K562 (cell line): ENCODE data around the gene MAP1LC3B. TPM values are rescaled to one million over a fixed set of nuclear protein-coding genes. Genes with fewer than 3 reads are reported as not detected.

Source experiments
- ATF2 ChIP-seq: sonication (generic); formaldehyde crosslinking; IDR thresholded peaks from 2 replicates; pipeline ENCODE4 v1.8.1; 2022; ENCODE audit warnings: missing genetic modification reagents
- FOXJ3 ChIP-seq: sonication (generic); formaldehyde crosslinking; IDR thresholded peaks from 2 replicates; pipeline ENCODE4 v1.4.0; 2020; ENCODE audit warnings: mild to moderate bottlenecking, missing genetic modification reagents
- HES1 ChIP-seq: fragments of 450-650 bp; IDR thresholded peaks from 2 replicates; pipeline ENCODE4 v1.6.1; 2016; ENCODE audit warnings: low read depth, mild to moderate bottlenecking, moderate library complexity
- HNRNPH1 ChIP-seq: fragments of 200-400 bp; formaldehyde crosslinking; optimal IDR thresholded peaks from 2 replicates; pipeline ENCODE3; 2017; ENCODE audit warnings: low read depth, mild to moderate bottlenecking, low read length, moderate library complexity
- KLF13 ChIP-seq: fragments of 450-650 bp; IDR thresholded peaks from 2 replicates; pipeline ENCODE4 v1.6.1; 2016; ENCODE audit warnings: missing genetic modification characterization, low read depth, mild to moderate bottlenecking, missing compliant biosample characterization, moderate library complexity, borderline replicate concordance
- NFYB ChIP-seq: IDR thresholded peaks from 2 replicates; pipeline ENCODE4 v1.6.1; 2011; ENCODE audit warnings: mild to moderate bottlenecking, moderate library complexity; ENCODE audit not compliant: insufficient read length; ENCODE audit errors: extremely low read depth
- PRPF4 ChIP-seq: fragments of 200-400 bp; formaldehyde crosslinking; IDR thresholded peaks from one replicate; pipeline ENCODE4 v1.6.1; 2017; ENCODE audit warnings: low read length, low read depth, mild to moderate bottlenecking; ENCODE audit not compliant: insufficient read depth, poor library complexity, severe bottlenecking
- SMARCA4 ChIP-seq: fragments of 450-650 bp; IDR thresholded peaks from 2 replicates; pipeline ENCODE4 v1.6.1; 2016
- THAP12 ChIP-seq: fragments of 250-450 bp; sonication (Bioruptor Pico); IDR thresholded peaks from 2 replicates; pipeline ENCODE4 v1.9.0; 2021; ENCODE audit warnings: mild to moderate bottlenecking, inconsistent platforms
- THRA ChIP-seq: fragments of 450-650 bp; IDR thresholded peaks from 2 replicates; pipeline ENCODE4 v1.6.1; 2017; ENCODE audit warnings: mild to moderate bottlenecking, moderate library complexity
- XRCC3 ChIP-seq: fragments of 450-650 bp; IDR thresholded peaks from 2 replicates; pipeline ENCODE4 v1.6.1; 2017; ENCODE audit warnings: mild to moderate bottlenecking, moderate library complexity
- ZBTB11 ChIP-seq, 3 experiments: fragments of 200-800 bp in 1 of 3; fragments of 250-450 bp in 1 of 3; fragments of 450-650 bp in 1 of 3; sonication (Bioruptor Pico) in 1 of 3; sonication (Bioruptor generic) in 1 of 3; formaldehyde crosslinking in 1 of 3; IDR thresholded peaks; 2 replicates each; pipeline versions ENCODE4 v1.6.1 to v1.8.0; 2016 to 2022; ENCODE audit warnings: mild to moderate bottlenecking in 2 of 3, missing genetic modification characterization in 2 of 3, missing compliant biosample characterization in 1 of 3, moderate library complexity in 1 of 3
- ZC3H4 ChIP-seq: sonication (generic); formaldehyde crosslinking; IDR thresholded peaks from 2 replicates; pipeline ENCODE4 v1.9.0; 2021; ENCODE audit warnings: missing genetic modification reagents, borderline replicate concordance
- ZHX1 ChIP-seq: fragments of 150-350 bp; conservative IDR thresholded peaks from 2 replicates; pipeline ENCODE4 v1.6.1; 2014; ENCODE audit warnings: low read length
- polyA plus RNA-seq, 8 experiments: library from polyadenylated mRNA; depleted of rRNA in 4 of 8; stranded (reverse) in 5 of 8; unstranded in 3 of 8; fragments of >200 nt; fragmentation: Nextera tagmentation in 2 of 8; fragmentation: Illumina TruSeq in 1 of 8; extraction: Ambion mirVana in 2 of 8; extraction: Trizol in 1 of 8; gene quantifications; 2 replicates each; pipeline versions ENCODE4 v1.2.1 to v1.2.3, GENCODE V29; 2011 to 2014; ENCODE audit warnings: inconsistent platforms in 1 of 8, missing spikeins in 1 of 8
- total RNA-seq, 7 experiments: library from RNA; depleted of rRNA in 6 of 7; stranded (reverse); fragments of >200 nt in 6 of 7; fragmentation: Illumina TruSeq in 2 of 7; extraction: Trizol in 2 of 7; gene quantifications; 2 replicates each; pipeline versions ENCODE4 v1.2.1 to v1.2.3, GENCODE V29; 2011 to 2021; ENCODE audit warnings: low replicate concordance in 1 of 7

The MAP1LC3B gene
- total and polyA plus RNA-seq, 9 of the 15 experiments (the other 6 are each of a cell fraction or from before 2014, with no cell fraction given): 16.0 to 81.5 (median 36.7) TPM

- no peak for TF ChIP-seq ATF2 (CRISPR knock-in tag)
- TF ChIP-seq HES1: no peak
- TF ChIP-seq THRA: no peak
- no peak for TF ChIP-seq SMARCA4
- no peak for TF ChIP-seq FOXJ3 (CRISPR knock-in tag)
- TF ChIP-seq ZBTB11 (CRISPR knock-in tag; IDR thresholded peaks at IDR 0.05): no peak; a peak in 1 of 6 replicates
- TF ChIP-seq NFYB: no peak
- peak; percentile 66 for TF ChIP-seq PRPF4
- peak; percentile 75; the same call in 1 of the 2 replicates for TF ChIP-seq KLF13
- no peak for TF ChIP-seq XRCC3
- peak; percentile 30; the same call in 1 of the 2 replicates for TF ChIP-seq ZC3H4 (CRISPR knock-in tag)
- peak; percentile 94 for TF ChIP-seq THAP12
- TF ChIP-seq ZHX1: no peak
- no peak for TF ChIP-seq HNRNPH1
Observed at GRCh38 chr16:87383505-87384161, 8.5 kb upstream of the MAP1LC3B start, which contains the start of gene FBXO31 (continued).
